ENCODE results near the gene GALNTL6. TPM values are rescaled to one million over a fixed set of nuclear protein-coding genes. Genes with fewer than 3 reads are reported as not detected.

The GALNTL6 gene
- total RNA-seq, 1 experiment from 2014 or later, result not detected

DNA sequence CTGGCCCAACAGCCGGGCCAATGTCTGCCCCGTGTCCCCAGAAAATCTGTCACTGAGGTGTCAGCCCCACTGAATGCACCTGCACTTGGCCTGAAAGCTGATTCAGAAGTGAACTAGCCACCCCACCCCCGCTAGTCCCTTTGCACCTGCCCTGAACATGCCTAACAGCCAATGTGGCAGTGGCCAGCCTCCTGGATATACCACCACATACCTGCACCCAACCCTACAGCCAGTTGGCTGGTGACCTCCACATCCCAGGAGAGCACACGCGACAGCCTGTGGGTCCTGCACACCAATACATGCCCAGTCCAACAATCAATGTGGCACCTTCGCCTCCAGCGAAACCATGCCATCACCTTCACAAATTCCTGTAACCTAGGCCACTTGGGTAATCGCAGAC, 116.7 kb downstream of the GALNTL6 start:
- no peaks in the 10 kb centered on the region for H3K27me3 ChIP-seq (ENCODE audit: insufficient read depth, low read length)
- H3K79me2 ChIP-seq (ENCODE audit: insufficient read depth, low read length), result no peaks in the 10 kb centered on the region
- H3K14ac ChIP-seq (ENCODE audit: insufficient read depth, low read length), result no peak overlapping the region
- no peak overlapping the region for H2AK5ac ChIP-seq (ENCODE audit: insufficient read length, low read length)
- peaks cover 11 to 16% of the 10 kb centered on the region in 2 experiments for H3K4me1 Mint-ChIP-seq
- H2AFZ ChIP-seq (ENCODE audit: low read length), result no peak overlapping the region
- H3K36me3 Mint-ChIP-seq (ENCODE audit: insufficient read depth in 1 of 3, low read depth in 3 of 3), result no peaks in the 10 kb centered on the region; a peak in 2 of 7 replicates
- H2BK20ac ChIP-seq (ENCODE audit: low read depth, low read length, poor library complexity, severe bottlenecking), result no peak overlapping the region
- no peaks in the 10 kb centered on the region for H3K79me1 ChIP-seq (ENCODE audit: insufficient read depth, low read depth, low read length, poor library complexity, severe bottlenecking)
- no peaks in the 10 kb centered on the region for H3K27me3 Mint-ChIP-seq (ENCODE audit: low read depth)
- H4K20me1 ChIP-seq (ENCODE audit: control insufficient read depth, insufficient read depth, insufficient read length), result no peaks in the 10 kb centered on the region
- H3K23me2 ChIP-seq (ENCODE audit: insufficient read length, low read depth, low read length, poor library complexity, severe bottlenecking), result no peaks in the 10 kb centered on the region
- no peak for DNase-seq
- H3K18ac ChIP-seq (ENCODE audit: insufficient read length, low read depth, low read length), result no peak overlapping the region
- H3K9ac ChIP-seq (ENCODE audit: extremely low read depth, insufficient read length, low read length), result no peak overlapping the region
- no peak overlapping the region for H3K4ac ChIP-seq (ENCODE audit: low read depth, low read length)
- H3K9me3 Mint-ChIP-seq, result no peaks in the 10 kb centered on the region; a peak in 3 of 5 replicates
- WGBS (ENCODE audit: extremely low coverage, insufficient read length, low lambda C conversion rate), result no CpG with 5 or more reads among the region's 8 CpGs
- no peak overlapping the region for H2BK15ac ChIP-seq (ENCODE audit: low read depth, low read length)
- no peak overlapping the region for H2BK120ac ChIP-seq (ENCODE audit: low read depth, low read length, poor library complexity, severe bottlenecking)
- no peak overlapping the region for H4K5ac ChIP-seq (ENCODE audit: insufficient read length, low read depth, low read length)
- peaks cover 2% of the 10 kb centered on the region; the same call in 1 of the 2 replicates for H3K4me1 ChIP-seq (ENCODE audit: insufficient read depth, low read length)
- no peak overlapping the region for H2BK12ac ChIP-seq (ENCODE audit: insufficient read length, low read depth, low read length)
- H4K8ac ChIP-seq (replicated peaks; ENCODE audit: insufficient read length, low read depth, low read length), result no peak overlapping the region
- H3K27ac ChIP-seq (ENCODE audit: insufficient read length, low read depth, low read length), result no peak overlapping the region
- no peaks in the 10 kb centered on the region for H3K9me3 ChIP-seq (ENCODE audit: control insufficient read depth, low read depth, low read length)
- H3K23ac ChIP-seq (ENCODE audit: insufficient read length, low read depth, low read length), result no peak overlapping the region
- TF ChIP-seq, protein P1, sequence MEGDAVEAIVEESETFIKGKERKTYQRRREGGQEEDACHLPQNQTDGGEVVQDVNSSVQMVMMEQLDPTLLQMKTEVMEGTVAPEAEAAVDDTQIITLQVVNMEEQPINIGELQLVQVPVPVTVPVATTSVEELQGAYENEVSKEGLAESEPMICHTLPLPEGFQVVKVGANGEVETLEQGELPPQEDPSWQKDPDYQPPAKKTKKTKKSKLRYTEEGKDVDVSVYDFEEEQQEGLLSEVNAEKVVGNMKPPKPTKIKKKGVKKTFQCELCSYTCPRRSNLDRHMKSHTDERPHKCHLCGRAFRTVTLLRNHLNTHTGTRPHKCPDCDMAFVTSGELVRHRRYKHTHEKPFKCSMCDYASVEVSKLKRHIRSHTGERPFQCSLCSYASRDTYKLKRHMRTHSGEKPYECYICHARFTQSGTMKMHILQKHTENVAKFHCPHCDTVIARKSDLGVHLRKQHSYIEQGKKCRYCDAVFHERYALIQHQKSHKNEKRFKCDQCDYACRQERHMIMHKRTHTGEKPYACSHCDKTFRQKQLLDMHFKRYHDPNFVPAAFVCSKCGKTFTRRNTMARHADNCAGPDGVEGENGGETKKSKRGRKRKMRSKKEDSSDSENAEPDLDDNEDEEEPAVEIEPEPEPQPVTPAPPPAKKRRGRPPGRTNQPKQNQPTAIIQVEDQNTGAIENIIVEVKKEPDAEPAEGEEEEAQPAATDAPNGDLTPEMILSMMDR (conservative IDR thresholded peaks at IDR 0.05), result no peak
- no peak overlapping the region for H3K4me2 ChIP-seq (ENCODE audit: insufficient read depth, insufficient read length, low read length)
- H3K4me3 Mint-ChIP-seq, result no peak overlapping the region
- H3K56ac ChIP-seq (ENCODE audit: insufficient read length, low read depth, low read length), result no peak overlapping the region
- H3T11ph ChIP-seq (ENCODE audit: low read length), result no peak overlapping the region
- peak overlapping the region in 2 of 3 experiments; percentile 39 to 83; a peak in 3 of 7 replicates for H3K27ac Mint-ChIP-seq
- H2BK5ac ChIP-seq (ENCODE audit: insufficient read length, low read length), result no peak overlapping the region
- H4K91ac ChIP-seq (ENCODE audit: insufficient read length, low read depth, low read length), result no peak overlapping the region
